ENCODE results near the gene ACOT4.
"Not testable (repeated sequence)": the region's sequence is repeated elsewhere in the genome, so short reads cannot be mapped to it uniquely, and the experiment has no call there.

Gene ACOT4, protein sequence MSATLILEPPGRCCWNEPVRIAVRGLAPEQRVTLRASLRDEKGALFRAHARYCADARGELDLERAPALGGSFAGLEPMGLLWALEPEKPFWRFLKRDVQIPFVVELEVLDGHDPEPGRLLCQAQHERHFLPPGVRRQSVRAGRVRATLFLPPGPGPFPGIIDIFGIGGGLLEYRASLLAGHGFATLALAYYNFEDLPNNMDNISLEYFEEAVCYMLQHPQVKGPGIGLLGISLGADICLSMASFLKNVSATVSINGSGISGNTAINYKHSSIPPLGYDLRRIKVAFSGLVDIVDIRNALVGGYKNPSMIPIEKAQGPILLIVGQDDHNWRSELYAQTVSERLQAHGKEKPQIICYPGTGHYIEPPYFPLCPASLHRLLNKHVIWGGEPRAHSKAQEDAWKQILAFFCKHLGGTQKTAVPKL

DNA sequence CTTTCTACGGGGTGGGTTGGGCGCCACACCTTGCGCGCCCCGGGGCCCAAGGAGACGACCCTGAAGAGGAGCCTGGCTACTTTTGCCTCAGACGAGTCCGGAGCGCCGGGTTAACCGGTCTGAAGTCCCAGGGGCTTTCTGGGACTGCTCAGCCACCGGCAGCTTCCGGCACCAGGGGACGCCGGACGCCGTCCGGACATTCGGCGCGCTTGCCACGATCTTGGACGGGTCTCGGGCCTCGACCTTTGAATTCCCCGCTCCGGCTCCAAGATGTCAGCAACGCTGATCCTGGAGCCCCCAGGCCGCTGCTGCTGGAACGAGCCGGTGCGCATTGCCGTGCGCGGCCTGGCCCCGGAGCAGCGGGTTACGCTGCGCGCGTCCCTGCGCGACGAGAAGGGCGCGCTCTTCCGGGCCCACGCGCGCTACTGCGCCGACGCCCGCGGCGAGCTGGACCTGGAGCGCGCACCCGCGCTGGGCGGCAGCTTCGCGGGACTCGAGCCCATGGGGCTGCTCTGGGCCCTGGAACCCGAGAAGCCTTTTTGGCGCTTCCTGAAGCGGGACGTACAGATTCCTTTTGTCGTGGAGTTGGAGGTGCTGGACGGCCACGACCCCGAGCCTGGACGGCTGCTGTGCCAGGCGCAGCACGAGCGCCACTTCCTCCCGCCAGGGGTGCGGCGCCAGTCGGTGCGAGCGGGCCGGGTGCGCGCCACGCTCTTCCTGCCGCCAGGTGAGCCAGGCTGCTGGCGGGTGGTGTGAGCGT, at the start of gene ACOT4:
ACOT4 (plus strand) TSS at position 184 of the 760 bp plus-strand sequence; CDS start at position 271, 87 bp downstream.
- peak within 1 kb of the TSS; percentile 33; the same call in 1 of the 2 replicates for H3K9ac ChIP-seq (ENCODE audit: low read depth, low read length)
- no peak within 1 kb of the TSS for H3K27ac ChIP-seq (ENCODE audit: low read depth, low read length)
- H3K27me3 ChIP-seq (ENCODE audit: control insufficient read depth, insufficient read depth, low read length): peaks cover 18% of the 10 kb centered on the region
- H3K4me3 ChIP-seq (ENCODE audit: low read depth, low read length): peak within 1 kb of the TSS; percentile 65
- no peaks in the 10 kb centered on the region for H3K4me1 ChIP-seq (ENCODE audit: control insufficient read depth, insufficient read depth, low read length)
- H3K9me3 ChIP-seq (ENCODE audit: control insufficient read depth, insufficient read depth, low read length): no peaks in the 10 kb centered on the region
- no peaks in the 10 kb centered on the region for H3K36me3 ChIP-seq (ENCODE audit: control insufficient read depth, insufficient read depth, low read length)

DNA sequence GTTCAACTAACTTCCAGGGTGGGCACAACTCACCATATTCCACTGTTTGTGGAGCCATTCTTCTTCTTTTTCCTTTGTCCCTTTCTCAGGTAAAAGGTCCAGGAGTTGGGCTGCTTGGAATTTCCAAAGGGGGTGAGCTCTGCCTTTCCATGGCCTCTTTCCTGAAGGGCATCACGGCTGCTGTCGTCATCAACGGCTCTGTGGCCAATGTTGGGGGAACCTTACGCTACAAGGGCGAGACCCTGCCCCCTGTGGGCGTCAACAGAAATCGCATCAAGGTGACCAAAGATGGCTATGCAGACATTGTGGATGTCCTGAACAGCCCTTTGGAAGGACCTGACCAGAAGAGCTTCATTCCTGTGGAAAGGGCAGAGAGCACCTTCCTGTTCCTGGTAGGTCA, 48.7 kb upstream of the ACOT4 start:
- not testable (repeated sequence) for H3K9me3 ChIP-seq (ENCODE audit: control insufficient read depth, insufficient read depth, low read length); H3K36me3 ChIP-seq (ENCODE audit: control insufficient read depth, insufficient read depth, low read length); H3K9ac ChIP-seq (ENCODE audit: low read depth, low read length); H3K27me3 ChIP-seq (ENCODE audit: control insufficient read depth, insufficient read depth, low read length); H3K4me3 ChIP-seq (ENCODE audit: low read depth, low read length); H3K4me1 ChIP-seq (ENCODE audit: control insufficient read depth, insufficient read depth, low read length); H3K27ac ChIP-seq (ENCODE audit: low read depth, low read length)

DNA sequence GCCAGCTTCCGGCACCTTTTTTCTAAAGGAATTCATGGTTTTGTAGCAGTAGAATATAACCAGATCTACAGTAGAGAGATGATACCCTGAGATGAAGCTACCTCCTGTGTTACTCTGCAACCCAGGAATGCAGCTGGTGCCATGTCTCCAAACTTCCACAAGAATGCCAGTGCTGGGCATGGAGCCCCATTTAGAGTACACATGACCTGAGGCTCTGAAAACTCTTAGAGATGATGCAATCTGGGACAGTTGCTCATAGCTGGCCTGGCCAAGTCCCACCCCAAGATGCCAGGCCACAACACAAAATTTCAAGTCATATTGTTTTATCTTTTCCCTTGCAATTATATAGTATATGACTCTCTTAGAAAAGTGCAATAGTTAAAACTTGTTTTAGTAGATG, 46.3 kb upstream of the ACOT4 start:
- not testable (repeated sequence) for H3K9me3 ChIP-seq (ENCODE audit: control insufficient read depth, insufficient read depth, low read length); H3K27me3 ChIP-seq (ENCODE audit: control insufficient read depth, insufficient read depth, low read length); H3K9ac ChIP-seq (ENCODE audit: low read depth, low read length); H3K36me3 ChIP-seq (ENCODE audit: control insufficient read depth, insufficient read depth, low read length); H3K4me3 ChIP-seq (ENCODE audit: low read depth, low read length); H3K4me1 ChIP-seq (ENCODE audit: control insufficient read depth, insufficient read depth, low read length); H3K27ac ChIP-seq (ENCODE audit: low read depth, low read length)

DNA sequence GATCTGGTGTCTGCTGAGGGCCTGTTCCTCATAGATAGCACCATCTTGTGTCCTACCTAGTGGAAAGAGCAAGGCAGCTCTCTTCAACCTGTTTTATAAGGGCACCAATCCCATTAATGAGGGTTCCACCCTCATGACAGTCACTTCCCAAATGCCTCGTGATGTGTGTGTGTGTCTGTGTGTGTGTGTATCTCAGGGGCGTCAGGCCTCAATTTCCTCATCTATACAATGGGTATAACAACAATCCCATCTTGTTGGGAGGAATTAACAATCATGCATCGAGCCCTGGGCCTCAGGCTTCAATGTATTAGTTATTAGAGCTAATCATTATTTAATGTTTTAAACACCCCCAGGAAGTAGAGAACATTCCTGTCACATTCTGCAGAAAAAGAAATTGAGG, 42.6 kb upstream of the ACOT4 start:
- not testable (repeated sequence) for H3K27me3 ChIP-seq (ENCODE audit: control insufficient read depth, insufficient read depth, low read length); H3K36me3 ChIP-seq (ENCODE audit: control insufficient read depth, insufficient read depth, low read length); H3K9ac ChIP-seq (ENCODE audit: low read depth, low read length); H3K27ac ChIP-seq (ENCODE audit: low read depth, low read length); H3K9me3 ChIP-seq (ENCODE audit: control insufficient read depth, insufficient read depth, low read length); H3K4me3 ChIP-seq (ENCODE audit: low read depth, low read length); H3K4me1 ChIP-seq (ENCODE audit: control insufficient read depth, insufficient read depth, low read length)

DNA sequence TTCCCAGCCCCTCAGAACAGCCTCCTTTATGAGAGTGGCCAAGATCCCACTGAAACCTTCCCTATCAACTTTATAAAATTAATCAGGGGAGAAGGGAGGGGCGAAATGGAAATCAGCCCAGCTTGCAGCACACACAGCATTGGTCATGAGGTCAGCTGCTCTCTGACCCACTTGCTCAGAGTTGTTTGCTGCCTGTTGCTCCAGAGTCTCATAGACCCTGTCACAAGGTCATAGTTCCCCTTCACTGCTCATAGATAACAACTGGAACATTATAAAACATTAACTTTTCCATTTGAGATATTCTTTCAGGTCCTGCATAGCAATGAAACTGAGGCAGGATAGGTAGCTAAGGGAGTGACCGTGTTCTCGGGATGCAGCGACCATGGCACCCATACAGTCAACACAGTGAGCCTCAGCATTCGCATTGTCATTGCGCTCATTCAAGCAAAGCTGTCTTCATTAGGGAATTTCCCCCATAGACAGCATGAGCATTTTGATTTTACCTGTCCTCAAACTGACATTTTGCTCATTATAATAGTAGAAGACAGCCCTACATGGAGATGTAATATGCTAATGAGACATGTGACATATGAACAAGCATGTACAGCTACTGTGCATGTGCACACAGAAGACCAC, 41.7 kb upstream of the ACOT4 start:
- H3K27ac ChIP-seq (ENCODE audit: low read depth, low read length); H3K27me3 ChIP-seq (ENCODE audit: control insufficient read depth, insufficient read depth, low read length); H3K9me3 ChIP-seq (ENCODE audit: control insufficient read depth, insufficient read depth, low read length); H3K4me1 ChIP-seq (ENCODE audit: control insufficient read depth, insufficient read depth, low read length); H3K9ac ChIP-seq (ENCODE audit: low read depth, low read length); H3K36me3 ChIP-seq (ENCODE audit: control insufficient read depth, insufficient read depth, low read length); H3K4me3 ChIP-seq (ENCODE audit: low read depth, low read length): not testable (repeated sequence)

DNA sequence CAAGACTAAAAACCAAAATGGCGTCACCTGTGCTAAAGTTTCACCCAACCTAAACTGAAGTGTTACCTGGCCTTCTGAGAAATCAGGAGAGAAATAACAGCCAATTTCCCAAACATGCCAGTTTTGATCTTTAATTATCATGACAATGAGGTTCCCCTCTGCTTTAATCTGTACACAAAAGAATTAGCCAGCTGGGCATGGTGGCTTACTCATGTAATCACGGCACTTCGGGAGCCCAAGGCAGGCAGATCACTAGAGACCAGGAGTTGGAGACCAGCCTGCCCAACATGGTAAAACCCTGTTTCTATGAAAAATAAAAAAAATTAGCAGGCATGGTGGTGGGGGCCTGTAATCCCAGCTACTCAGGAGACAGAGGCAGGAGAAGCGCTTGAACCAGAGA, 37.8 kb upstream of the ACOT4 start:
- H3K36me3 ChIP-seq (ENCODE audit: control insufficient read depth, insufficient read depth, low read length): no peaks in the 10 kb centered on the region
- H3K27me3 ChIP-seq (ENCODE audit: control insufficient read depth, insufficient read depth, low read length): no peaks in the 10 kb centered on the region
- H3K9me3 ChIP-seq (ENCODE audit: control insufficient read depth, insufficient read depth, low read length): no peaks in the 10 kb centered on the region

DNA sequence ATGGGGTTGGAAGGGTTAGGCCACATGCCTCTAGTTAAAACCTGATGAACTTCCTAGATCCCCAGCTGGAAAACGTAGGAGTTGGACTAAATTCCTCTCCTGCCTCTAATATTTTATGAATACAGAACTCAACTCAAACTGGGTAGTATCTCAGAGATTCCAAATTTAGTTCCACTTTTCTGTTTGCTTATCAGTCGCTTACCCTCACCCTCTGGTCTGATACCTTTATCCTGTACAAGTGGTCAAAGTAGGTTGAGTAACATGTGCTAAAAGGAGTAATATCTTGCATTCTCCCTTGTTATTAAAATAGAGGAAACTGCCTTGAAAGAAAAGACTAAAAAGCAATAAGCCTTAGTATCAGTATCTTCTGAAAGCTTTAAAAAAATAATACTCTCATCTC, 34.5 kb upstream of the ACOT4 start:
- H3K36me3 ChIP-seq (ENCODE audit: control insufficient read depth, insufficient read depth, low read length); H3K9me3 ChIP-seq (ENCODE audit: control insufficient read depth, insufficient read depth, low read length); H3K4me3 ChIP-seq (ENCODE audit: low read depth, low read length); H3K27me3 ChIP-seq (ENCODE audit: control insufficient read depth, insufficient read depth, low read length); H3K9ac ChIP-seq (ENCODE audit: low read depth, low read length); H3K4me1 ChIP-seq (ENCODE audit: control insufficient read depth, insufficient read depth, low read length); H3K27ac ChIP-seq (ENCODE audit: low read depth, low read length): not testable (repeated sequence)

More for the DNA sequence above, 37.8 kb upstream of the ACOT4 start:
- no peak overlapping the region for H3K4me3 ChIP-seq (ENCODE audit: low read depth, low read length)
- no peak overlapping the region for H3K27ac ChIP-seq (ENCODE audit: low read depth, low read length)
- H3K9ac ChIP-seq (ENCODE audit: low read depth, low read length): no peak overlapping the region
- H3K4me1 ChIP-seq (ENCODE audit: control insufficient read depth, insufficient read depth, low read length): no peaks in the 10 kb centered on the region

DNA sequence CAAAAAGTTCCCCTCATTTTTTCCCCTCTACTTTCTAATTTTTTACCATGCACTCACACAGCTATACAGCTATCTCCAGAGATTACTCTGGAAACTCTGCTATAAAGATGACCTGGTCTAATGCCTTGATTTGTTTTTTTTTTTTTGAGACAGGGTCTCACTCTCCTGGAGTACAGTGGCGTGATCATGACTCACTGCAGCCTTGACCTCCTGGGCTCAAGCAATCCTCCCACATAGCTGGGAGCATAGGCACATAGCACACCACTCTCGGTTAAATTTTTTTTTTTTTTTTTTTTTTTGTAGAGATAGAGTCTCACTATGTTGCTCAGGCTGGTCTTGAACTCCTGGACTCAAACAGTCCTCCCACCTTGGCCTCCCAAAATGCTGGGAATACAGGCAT, 33.4 kb upstream of the ACOT4 start:
- not testable (repeated sequence) for H3K27ac ChIP-seq (ENCODE audit: low read depth, low read length); H3K9ac ChIP-seq (ENCODE audit: low read depth, low read length); H3K4me3 ChIP-seq (ENCODE audit: low read depth, low read length); H3K9me3 ChIP-seq (ENCODE audit: control insufficient read depth, insufficient read depth, low read length); H3K27me3 ChIP-seq (ENCODE audit: control insufficient read depth, insufficient read depth, low read length); H3K36me3 ChIP-seq (ENCODE audit: control insufficient read depth, insufficient read depth, low read length); H3K4me1 ChIP-seq (ENCODE audit: control insufficient read depth, insufficient read depth, low read length)

DNA sequence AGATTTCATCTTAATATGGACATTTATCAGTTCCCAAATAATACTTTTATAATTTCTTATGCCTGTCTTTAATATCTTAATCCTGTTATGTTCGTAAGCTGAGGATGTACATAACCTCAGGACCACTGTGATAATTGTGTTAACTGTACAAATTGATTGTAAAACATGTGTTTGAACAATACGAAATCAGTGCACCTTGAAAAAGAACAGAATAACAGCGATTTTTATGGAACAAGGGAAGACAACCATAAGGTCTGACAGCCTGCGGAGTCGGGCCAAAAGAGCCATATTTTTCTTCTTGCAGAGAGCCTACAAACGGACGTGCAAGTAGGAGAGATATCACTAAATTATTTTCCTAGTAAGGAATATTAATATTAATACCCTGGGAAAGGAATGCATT, 29.4 kb upstream of the ACOT4 start:
- H3K4me3 ChIP-seq (ENCODE audit: low read depth, low read length); H3K36me3 ChIP-seq (ENCODE audit: control insufficient read depth, insufficient read depth, low read length): not testable (repeated sequence)

DNA sequence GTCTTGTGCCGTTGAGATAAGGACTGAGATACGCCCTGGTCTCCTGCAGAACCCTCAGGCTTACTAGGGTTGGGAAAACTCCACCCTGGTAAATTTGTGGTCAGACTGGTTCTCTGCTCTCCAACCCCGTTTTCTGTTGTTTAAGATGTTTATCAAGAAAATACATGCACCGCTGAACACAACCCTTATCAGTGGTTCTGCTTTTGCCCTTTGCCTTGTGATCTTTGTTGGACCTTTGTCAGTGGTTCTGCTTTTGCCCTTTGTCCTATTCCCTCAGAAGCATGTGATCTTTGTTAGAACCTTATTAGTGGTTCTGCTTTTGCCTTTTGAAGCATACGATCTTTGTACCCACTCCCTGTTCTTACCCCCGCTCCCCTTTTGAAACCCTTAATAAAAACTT, 29.0 kb upstream of the ACOT4 start:
- not testable (repeated sequence) for H3K36me3 ChIP-seq (ENCODE audit: control insufficient read depth, insufficient read depth, low read length); H3K4me3 ChIP-seq (ENCODE audit: low read depth, low read length); H3K4me1 ChIP-seq (ENCODE audit: control insufficient read depth, insufficient read depth, low read length); H3K9ac ChIP-seq (ENCODE audit: low read depth, low read length); H3K27ac ChIP-seq (ENCODE audit: low read depth, low read length); H3K9me3 ChIP-seq (ENCODE audit: control insufficient read depth, insufficient read depth, low read length); H3K27me3 ChIP-seq (ENCODE audit: control insufficient read depth, insufficient read depth, low read length)

More for the DNA sequence above, 29.4 kb upstream of the ACOT4 start:
- not testable (repeated sequence) for H3K4me1 ChIP-seq (ENCODE audit: control insufficient read depth, insufficient read depth, low read length); H3K9ac ChIP-seq (ENCODE audit: low read depth, low read length); H3K27me3 ChIP-seq (ENCODE audit: control insufficient read depth, insufficient read depth, low read length); H3K27ac ChIP-seq (ENCODE audit: low read depth, low read length); H3K9me3 ChIP-seq (ENCODE audit: control insufficient read depth, insufficient read depth, low read length)

DNA sequence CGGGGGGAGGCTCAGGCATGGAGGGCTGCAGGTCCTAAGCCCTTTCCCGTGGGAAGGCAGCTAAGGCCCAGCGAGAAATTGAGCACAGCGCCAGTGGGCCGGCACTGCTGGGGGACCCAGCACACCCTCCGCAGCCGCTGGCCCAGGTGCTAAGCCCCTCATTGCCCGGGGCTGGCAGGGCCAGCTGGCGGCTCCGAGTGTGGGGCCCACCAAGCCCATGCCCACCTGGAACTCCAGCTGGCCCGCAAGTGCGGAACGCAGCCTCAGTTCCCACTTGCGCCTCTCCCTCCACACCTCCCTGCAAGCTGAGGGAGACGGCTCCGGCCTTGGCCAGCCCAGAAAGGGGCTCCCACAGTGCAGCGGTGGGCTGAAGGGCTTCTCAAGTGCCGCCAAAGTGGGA, 25.2 kb upstream of the ACOT4 start:
- H3K27me3 ChIP-seq (ENCODE audit: control insufficient read depth, insufficient read depth, low read length); H3K9me3 ChIP-seq (ENCODE audit: control insufficient read depth, insufficient read depth, low read length); H3K4me3 ChIP-seq (ENCODE audit: low read depth, low read length); H3K36me3 ChIP-seq (ENCODE audit: control insufficient read depth, insufficient read depth, low read length); H3K27ac ChIP-seq (ENCODE audit: low read depth, low read length); H3K9ac ChIP-seq (ENCODE audit: low read depth, low read length): not testable (repeated sequence)
- peaks cover 11% of the 10 kb centered on the region for H3K4me1 ChIP-seq (ENCODE audit: control insufficient read depth, insufficient read depth, low read length)

Measured in HUES48 (cell line).